GM04503 (cell line): Measurements from ENCODE around the gene WDR5B.

ENCODE experiments used
- DNase-seq: peaks from one replicate; pipeline ENCODE4 v3.0.0-alpha.2; 2012; ENCODE audit warnings: low read depth

The WDR5B gene

DNA sequence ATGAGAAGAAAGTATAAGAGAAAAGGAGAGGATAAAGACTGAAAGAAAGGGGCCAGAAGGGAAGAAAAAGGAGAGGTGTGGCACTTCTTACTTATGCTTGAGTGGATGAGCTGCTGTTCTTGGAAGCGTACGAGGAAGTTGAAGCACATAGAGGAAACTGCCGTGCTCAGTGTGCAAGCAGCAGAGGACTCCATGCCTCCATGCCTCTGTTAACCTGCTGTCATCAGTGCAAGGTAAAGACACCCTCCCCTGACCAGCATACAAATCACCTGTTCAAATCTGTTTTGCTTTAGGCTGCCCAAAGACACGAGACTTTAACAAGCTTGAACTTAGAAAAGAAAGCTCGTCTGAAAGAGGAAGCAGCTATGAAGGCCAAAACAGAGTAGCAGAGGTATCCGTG is 6.4 kb downstream of the WDR5B start:
- no peak for DNase-seq

DNA sequence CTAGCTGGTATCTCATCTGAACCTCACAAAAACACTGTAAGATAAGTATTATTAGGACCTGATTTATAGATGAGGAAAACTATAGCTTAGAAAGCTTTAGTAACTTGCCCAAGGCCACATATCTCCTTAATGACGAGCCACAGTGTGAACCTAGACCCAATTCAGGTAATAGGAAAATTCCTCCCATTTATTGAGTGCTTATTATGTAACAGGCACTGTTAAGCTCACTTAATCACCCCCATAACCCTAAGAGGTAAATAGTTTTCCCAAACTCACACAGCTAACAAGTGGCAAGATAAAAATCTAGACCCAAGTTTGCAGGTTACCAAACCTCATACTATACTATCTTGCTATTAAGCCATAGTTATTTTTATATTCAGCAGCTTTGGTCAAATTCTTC is 7.9 kb downstream of the WDR5B start:
- no peak for DNase-seq

DNA sequence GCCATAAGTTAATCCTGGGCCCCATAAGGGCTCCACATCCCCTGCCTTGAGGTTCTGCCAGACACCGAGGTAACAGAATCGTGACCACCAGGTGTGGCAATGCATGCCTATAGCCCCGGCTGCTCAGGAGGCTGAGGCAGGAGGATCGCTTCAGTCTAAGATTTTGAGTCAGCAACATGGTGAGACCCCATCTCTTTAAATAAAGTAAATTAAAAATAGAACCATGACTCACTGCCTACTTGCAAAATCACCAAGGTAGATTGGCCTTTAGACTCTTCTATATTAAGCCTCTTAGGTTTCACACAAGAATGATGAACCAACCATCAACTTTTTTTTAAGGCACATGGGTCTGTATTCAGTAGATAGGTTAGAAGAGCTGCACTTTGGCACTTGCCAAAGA is 9.7 kb downstream of the WDR5B start:
- no peak for DNase-seq

DNA sequence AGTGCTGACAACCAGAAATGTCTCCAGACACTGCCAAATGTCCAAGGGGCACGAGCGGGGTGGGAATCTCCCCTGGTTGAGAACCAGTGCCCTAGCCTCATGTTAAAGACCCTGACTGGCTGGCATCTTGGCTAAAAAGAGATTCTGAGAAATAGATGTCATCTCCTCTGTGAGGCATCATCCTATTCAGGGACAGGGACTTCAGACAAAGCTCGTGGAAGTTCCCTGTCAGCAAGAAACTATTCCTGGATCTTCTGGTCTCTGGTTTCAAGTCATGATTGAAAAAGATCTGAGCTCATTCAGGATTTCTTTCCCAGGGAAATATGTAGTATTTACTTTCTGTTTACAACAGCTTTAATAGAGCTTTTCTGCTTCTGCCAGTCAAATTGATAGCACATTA is 10.8 kb downstream of the WDR5B start:
- no peak for DNase-seq

DNA sequence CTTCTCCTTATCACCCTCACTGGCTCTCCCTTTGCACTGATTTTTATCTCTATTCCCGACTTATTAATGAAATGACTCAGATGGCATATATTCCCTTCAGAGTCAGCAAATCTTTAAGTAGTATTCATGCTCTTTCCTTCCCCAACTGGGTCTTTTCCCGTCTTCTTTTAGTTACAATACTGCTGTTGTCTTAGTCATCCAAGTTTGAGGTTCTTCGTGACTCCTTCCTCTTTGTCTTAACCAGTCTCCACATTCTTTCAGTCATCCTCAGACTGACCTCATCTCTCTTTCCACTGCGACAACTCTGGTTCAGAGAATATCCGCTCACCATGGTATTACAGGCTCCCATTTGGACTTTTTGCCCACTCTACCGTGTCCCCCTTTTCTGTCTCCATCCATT is 12.4 kb downstream of the WDR5B start:
- DNase-seq: no peak

DNA sequence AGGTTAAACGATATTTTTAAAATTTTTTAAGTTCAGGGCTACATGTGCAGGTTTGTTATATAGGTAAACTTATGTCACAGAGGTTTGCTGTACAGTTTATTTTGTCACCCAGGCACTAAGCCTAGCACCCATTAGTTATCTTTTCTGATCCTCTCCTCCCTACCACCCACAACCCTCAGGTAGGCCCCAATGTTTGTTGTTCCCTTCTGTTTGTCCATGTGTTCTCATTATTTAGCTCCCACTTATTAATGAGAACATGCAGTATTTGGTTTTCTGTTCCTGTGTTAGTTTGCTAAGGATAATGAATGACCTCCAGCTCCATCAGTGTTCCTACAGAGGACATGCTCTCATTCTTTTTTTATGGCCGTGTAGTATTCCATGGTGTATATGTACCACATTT is 16.9 kb downstream of the WDR5B start:
- no peak for DNase-seq

DNA sequence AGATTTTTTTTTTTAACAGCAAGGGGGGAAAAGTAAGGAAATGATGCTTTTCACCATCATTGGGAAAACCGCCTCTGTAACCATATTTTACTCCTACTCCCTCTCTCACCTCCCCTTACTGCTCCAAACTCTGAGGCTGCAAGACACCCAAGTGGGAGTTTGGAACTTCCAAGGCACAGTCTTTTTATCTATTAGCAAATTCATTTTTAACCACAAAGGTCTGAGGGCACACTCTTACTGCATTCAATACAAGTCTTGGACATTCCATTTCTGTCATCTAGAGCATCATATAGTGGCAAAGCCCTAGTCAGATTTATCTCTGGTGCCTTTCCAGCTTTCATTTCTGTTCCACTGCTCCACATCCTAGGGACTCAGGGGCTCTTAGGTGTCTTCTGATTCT is 18.7 kb downstream of the WDR5B start:
- DNase-seq: no peak

DNA sequence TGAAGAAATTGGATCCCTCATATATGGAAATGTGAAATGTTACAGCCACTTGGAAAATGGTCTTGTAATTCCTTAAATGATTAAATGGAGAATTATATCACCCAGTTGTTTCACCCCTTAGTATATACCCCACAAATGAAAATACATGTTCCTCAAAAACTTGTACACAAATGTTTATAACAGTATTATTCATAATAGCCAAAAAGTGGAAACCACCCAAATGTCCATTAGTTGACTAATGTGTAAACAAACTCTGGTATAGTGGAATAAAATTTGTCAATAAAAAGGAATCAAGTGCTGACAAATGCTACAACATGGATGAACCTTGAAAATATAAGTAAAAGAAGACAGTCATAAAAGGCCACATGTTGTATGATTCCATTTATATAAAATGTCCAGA is 19.4 kb downstream of the WDR5B start:
- no peak for DNase-seq

DNA sequence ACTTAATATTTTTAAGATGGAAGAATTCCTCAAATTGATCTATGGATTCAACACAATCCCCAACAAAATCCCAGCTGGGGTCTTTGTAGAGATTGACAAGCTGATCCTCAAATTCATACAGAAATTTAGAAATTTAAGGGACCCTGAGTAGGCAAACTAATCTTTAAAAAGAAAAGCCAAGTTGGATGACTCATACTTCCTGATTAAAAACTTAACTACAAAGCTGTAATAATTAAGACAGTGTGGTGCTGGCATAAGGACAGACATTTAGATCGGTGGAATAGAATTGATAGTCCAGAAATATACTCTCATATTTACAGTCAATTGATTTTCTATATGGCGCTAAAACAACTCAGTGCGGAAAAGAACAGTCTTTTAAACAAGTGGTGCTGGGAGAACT is 20.3 kb downstream of the WDR5B start:
- DNase-seq: no peak

DNA sequence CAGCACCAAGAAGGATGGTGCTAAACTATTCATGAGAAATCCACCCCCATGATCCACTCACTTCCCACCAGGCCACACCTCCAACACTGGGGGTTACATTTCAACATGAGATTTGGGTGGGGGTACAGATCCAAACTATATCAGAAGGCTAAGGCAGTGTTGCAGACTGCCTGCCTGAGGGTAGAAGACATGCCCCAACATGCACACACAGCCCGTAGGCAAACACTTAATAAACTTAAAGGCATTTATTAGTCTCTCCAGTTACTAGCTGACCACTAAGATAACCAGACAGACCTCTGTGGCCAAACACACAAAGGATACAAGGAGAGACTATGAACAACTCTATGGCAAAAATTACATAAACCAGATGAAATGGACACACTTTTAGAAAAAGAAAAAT is 21.7 kb downstream of the WDR5B start:
- no peak for DNase-seq

DNA sequence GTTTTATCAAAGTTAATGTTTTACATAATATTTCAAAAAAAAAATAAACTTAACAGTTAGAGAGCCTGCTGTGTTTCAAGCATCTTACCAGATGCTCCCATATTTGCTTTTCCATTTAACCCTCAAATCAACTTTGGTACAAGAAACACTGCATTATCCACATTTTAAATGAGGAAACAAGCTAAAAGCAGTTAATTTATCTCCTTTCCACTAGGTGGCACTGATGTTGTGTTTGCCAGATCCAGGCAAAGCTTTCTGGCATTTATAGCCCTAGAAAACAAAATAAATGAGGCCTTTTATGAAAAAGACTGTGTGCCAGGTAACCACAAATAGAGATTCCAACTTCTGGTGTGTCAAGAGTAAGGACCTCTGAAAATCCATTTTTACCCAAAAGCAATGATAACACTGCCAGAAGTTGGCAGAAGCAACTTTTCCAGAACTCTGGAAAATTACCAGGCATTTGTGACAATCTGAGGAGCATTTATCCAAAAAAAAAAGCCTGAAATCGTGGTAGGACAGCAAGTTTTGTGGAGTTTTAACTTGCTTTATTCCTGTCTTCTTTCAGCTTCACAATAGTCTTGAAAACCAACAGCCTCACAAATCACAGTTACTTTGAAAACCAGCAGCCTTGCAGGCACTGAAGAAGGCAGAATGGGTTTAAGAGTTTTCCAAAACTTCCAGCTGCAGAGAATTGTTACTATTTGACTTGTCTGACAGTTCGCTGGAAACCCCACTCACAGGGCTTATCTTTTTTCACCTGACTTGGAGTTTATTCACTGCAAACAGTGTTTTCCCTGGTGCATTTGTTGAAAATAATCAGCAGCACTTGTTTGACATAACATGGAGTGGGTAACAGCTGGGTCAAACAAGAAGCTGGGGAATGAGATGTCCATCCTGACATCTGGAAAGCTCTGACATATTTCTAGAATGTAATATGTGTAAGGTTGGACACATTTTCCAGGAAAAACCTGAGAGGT is 22.7 kb downstream of the WDR5B start:
- DNase-seq: no peak

DNA sequence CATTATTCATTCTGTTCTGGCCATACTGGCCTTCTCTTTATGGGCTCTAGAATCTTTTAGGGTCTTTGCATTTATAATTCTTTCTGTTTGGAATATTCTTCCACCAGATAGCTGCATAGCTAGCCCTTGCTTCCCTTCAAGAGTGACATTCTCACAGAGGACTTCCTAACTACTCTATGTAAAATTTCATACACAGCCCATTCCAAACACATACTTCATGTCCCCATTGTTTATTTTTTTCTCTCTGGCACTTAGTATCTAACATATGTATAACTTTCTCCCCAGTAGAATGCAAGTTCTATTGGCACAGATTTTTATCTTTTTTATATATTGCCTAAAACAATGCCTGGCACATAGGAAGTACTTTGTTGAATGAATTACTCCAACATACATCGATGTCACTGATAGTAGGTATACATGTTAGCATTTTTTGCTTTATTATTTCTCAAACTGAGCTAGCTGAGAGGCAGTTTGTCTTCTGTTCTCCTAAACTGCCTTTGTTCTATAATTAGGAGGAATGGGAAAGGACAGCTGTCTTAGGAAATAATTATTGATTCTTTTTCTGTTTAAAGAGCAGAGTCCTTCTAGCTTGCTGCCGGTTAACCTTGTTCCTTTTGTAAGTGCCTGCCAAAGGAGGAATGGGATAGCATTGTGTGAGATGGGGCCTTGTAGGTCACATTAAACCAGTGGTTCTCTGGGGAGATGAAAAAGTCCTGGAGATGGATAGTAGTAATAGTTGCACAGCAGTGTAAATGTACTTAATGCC is 24.0 kb downstream of the WDR5B start:
- no peak for DNase-seq

DNA sequence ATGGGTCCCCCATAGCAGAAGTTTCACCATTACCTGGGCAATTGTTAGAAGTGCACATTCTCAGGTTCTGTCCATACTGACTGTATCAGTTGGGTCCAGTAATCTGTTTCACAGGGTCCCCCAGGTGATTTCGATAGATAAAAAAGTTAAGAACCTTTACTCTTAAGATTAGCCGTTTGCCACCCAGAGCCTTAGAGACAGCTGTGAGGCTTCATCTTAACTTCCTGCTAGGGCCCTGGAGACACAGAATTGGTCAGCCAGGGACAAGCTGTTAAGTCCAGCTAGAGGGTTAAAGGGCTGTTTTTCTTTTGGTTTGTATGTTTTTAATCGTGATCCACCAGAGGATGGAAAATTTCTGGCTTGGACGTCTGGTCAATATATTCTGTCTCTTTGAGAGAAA is 25.2 kb downstream of the WDR5B start:
- no peak for DNase-seq

DNA sequence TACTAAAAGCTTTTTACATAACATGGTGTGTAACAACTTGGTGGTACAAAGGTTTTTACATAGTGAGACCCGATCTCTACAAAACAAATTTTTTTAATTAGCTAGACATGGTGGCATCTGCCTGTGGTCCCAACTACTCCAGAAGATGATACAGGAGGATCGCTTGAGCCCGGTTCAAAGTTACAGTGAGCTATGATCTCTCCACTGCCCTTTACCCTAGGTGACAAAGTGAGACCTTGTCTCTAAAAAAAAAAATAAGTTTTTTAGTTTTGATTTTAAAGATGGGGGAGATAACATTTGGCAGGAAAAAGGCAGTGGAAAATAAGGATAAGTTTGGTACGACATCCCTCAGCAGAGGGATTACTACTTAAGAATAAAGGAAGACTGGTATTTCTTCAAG is 26.0 kb downstream of the WDR5B start:
- no peak for DNase-seq

DNA sequence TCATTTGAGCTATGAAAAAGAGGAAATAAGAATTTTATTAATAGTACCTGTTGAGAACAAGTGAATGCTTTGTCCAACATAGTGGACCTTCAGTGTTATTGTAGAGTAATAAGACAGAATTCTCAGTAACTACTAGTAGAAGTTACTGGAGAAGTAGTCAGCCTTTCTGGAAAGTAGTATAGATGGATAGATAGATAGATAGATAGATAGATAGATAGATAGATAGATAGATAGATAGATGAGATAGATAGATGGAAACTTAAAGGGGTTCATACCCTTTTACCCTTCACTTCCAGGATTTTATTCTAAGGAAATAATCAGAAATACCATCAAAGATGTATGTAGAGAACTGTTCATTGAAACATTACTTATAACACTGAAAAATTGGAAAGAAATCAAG is 26.7 kb downstream of the WDR5B start:
- no peak for DNase-seq

DNA sequence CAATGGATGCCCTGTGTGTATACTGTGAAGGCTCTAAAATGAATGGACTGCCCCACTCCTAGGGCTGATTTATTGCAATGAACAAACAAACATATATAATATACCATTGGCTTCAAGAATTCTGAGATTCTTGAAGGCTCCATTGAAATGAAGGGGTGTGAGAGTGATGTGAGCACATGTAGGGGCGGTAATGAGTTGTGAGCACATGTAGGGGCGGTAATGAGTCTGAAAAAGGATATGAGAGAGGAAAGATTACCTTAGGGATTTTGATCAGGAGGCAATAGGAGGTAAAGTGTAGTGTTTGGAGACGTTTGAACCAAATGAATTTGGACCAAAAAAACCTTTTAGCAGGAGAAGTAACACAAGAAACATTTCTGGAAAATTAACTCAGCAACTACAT is 28.2 kb downstream of the WDR5B start:
- no peak for DNase-seq

DNA sequence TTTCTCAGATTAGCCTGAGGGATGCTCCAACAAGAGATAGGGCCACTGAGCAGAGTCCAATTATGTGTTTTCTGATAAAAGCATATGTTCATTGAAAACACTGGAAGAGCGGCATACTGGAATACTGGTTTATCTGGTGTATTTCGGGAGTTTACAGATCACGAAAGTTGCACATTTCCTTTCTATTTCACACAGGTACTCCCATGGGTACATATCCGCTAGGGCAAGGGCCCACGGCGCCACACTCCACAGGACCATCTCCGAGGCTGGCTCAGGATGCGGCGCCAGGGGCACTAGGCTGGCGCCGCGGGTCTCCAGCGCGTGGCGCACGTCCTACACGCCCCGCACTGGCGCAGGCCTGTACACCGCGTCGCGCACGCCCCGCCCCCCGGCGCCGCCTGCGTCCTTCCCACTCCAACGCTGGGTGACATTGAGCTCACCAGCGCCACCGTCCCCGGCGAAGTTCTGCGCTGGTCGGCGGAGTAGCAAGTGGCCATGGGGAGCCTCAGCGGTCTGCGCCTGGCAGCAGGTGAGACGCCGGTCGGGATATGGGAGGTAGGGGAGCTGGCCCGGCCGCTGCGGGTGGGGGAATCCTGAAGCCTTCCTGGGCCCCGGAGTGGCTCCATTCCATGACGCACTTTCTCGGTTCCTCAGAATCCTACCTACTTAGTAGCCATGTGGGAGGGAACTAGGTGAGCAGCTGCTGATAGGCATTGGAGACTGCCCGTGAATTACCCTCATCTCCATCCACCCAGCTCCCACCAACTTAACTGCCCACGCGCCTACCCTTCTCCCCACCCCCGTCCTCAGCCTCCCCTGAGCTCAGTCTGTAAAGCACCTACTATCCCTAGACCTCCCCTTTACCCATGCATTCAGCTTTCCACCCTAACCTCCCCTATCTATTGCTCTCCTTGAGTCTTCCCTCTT is 31.8 kb downstream of the WDR5B start, which contains the start of gene FAM162A:
Gene FAM162A (plus strand): TSS at position 412 of the 927 bp plus-strand sequence. CDS start 84 bp downstream, at position 496.
- peak; percentile 44 for DNase-seq

DNA sequence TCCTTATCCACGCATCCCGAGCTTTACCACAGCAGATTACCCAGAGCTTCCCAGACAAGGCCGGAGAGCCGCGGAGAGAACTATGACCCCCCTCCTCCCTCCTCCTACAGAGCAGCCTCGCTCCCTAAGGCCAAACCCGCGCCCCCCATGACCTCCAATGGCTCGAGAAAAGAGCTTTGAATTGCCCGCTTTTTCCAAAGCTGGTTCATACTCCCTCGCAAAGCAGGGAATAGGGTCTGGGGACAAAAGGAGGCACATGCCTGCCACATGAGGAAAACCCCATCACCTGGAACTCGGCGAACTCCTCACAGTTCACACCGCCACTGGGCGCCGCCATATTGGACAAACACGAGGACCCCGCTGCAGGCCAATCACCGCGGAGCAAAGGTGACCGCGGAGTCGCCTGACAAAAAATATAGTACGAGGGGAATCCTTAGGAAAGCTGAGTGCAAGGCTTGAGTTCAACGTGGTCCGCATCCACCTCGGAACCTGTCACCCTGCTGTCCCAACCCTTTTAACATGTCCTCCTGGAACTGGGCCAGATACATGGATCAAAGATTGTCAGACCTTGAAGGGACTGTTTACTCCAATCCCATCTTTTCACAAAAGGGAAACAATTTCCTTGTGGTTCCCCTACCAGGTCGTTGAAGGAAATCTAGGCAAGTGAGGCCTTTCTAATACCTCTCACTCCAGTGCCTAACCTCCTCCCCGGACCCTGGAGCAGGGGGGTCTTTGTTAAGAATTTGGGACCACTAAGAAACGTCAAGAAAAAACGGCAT is 32.8 kb downstream of the WDR5B start, which contains the start of gene MIX23:
Gene MIX23 (minus strand): TSS at position 344 of the 779 bp plus-strand sequence. CDS start 7 bp downstream, at position 337.
- peak; percentile 31 for DNase-seq

DNA sequence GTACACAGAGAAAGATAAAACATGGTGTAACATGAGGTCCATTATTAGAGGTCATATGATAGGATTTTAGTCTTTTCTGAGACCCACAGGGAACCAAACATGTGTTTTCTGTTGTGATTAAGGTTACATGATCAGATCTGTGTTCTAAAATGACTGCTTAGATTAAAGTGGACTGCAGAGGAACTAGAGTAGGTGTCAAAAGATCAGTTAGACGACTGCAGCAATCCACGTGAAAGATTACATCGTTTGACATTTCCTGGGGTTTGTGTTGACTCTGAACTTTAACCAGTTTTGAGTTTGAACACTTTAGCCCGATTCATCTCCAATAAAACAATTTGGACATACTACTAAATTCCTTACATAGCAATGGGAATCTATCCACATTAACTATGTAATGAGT is 37.9 kb downstream of the WDR5B start:
- no peak for DNase-seq

DNA sequence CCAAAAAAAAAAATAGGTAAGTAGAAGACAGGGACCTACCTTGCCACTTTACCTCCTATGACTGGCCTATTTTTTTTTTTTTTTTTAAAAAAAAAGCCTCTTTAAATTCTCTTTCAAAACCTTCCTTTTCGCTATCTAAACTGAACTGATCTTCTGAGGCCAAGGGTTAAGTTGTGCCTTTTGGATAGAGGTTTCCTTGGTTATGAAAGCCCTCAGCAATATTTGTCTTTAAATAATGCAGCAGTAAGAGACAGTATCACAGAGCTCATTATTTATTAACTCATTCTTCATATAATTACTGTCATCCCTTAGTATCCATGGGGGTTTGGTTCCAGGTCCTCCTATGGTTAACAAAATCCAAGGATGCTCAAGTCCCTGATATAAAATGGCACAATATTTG is 41.8 kb downstream of the WDR5B start:
- no peak for DNase-seq

DNA sequence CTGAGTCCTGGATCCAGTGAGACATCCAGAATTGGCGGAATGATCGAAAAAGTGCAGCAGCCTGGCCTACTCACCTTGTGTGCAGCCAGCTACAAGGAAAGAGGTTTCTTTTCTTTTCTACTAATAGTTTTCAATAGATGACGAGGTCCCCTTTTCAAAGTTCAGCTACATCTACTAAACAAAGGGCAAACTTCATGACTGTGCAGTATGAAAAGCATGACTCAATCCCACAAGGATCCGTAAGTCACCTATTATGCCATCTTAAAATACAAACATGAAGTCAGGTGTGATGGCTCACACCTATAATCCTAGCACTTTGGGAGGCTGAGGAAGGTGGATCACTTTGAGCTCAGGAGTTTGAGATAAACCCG is 49.5 kb downstream of the WDR5B start:
- DNase-seq: no peak
